A673 (cell line): ENCODE measurements around the gene FCAR. TPM values are rescaled to one million over a fixed set of nuclear protein-coding genes. Genes with fewer than 3 reads are reported as not detected.
"Not testable (repeated sequence)": the region's sequence is repeated elsewhere in the genome, so short reads cannot be mapped to it uniquely, and the experiment has no call there.

Source experiments
- BruUV-seq: library from RNA; stranded (reverse); fragments of 400-500 nt; replicated peaks from 2 replicates; lab custom pipeline; 2021; lab: Mats Ljungman, UMichigan
- CTCF ChIA-PET: fragments of 300-600 bp; sonication (Branson Sonifier 250); formaldehyde crosslinking; loops from one replicate; lab custom pipeline; 2022; ENCODE audit warnings: antibody characterized with exemption; lab: Charles Lee
- POLR2A ChIA-PET: fragments of 300-600 bp; sonication (Branson Sonifier 250); formaldehyde crosslinking; loops from one replicate; lab custom pipeline; 2022; ENCODE audit warnings: antibody characterized with exemption; ENCODE audit not compliant: low non-redundant PET; lab: Charles Lee
- DNase-seq: peaks from one replicate; pipeline ENCODE4 v3.0.0-alpha.2; 2015; ENCODE audit warnings: low spot score
- H3K27ac ChIP-seq: fragments of 200-600 bp; sonication (generic); 2 replicates; pipeline ENCODE4 v1.5.1; 2016; ENCODE audit warnings: mixed run types, low read depth, mild to moderate bottlenecking, mixed read lengths, antibody characterized with exemption, low read length; ENCODE audit not compliant: poor library complexity, severe bottlenecking
- H3K27me3 ChIP-seq: fragments of 200-600 bp; sonication (generic); replicated peaks from 2 replicates; pipeline ENCODE4 v1.6.1; 2017; ENCODE audit warnings: mixed run types, low read depth, mild to moderate bottlenecking, mixed read lengths, antibody characterized with exemption, low read length; ENCODE audit not compliant: insufficient read depth, poor library complexity
- H3K36me3 ChIP-seq: fragments of 200-600 bp; sonication (generic); 2 replicates; pipeline ENCODE4 v1.6.1; 2016; ENCODE audit warnings: mixed run types, mild to moderate bottlenecking, mixed read lengths, antibody characterized with exemption, low read length; ENCODE audit not compliant: insufficient read depth, poor library complexity, severe bottlenecking
- H3K4me1 ChIP-seq: fragments of 200-600 bp; sonication (generic); 2 replicates; pipeline ENCODE4 v1.6.1; 2017; ENCODE audit warnings: mixed run types, mild to moderate bottlenecking, mixed read lengths, antibody characterized with exemption, low read length; ENCODE audit not compliant: insufficient read depth, poor library complexity, severe bottlenecking
- H3K4me3 ChIP-seq: fragments of 200-600 bp; sonication (generic); 2 replicates; pipeline ENCODE4 v1.5.1; 2016; ENCODE audit warnings: low read depth, mixed run types, mild to moderate bottlenecking, mixed read lengths, low read length; ENCODE audit not compliant: poor library complexity, severe bottlenecking
- H3K9me3 ChIP-seq: fragments of 200-600 bp; sonication (generic); 2 replicates; pipeline ENCODE4 v1.6.1; 2016; ENCODE audit warnings: mixed run types, low read depth, mild to moderate bottlenecking, mixed read lengths, antibody characterized with exemption, low read length; ENCODE audit not compliant: poor library complexity, severe bottlenecking
- EZH2 ChIP-seq: fragments of 200-600 bp; sonication (generic); IDR thresholded peaks from 2 replicates; pipeline ENCODE4 v1.6.1; 2017; ENCODE audit warnings: borderline replicate concordance, low read depth, mild to moderate bottlenecking, mixed read lengths, antibody characterized with exemption, low read length; ENCODE audit not compliant: poor library complexity, severe bottlenecking
- intact Hi-C: fragments of 100-400 bp; cut with micrococcal nuclease; formaldehyde crosslinking; loops from one replicate; pipeline ENCODE4 v1.10.0; 2022; ENCODE audit not compliant: unreplicated experiment
- total RNA-seq: library from RNA; stranded (reverse); gene quantifications from 2 replicates; pipeline ENCODE4 v1.2.3, GENCODE V29; 2021
- TF ChIP-seq, protein P1 (sequence below): fragments of 300-800, 200-600 bp; sonication (generic); conservative IDR thresholded peaks from 2 replicates; pipeline ENCODE4 v1.5.1; 2017; ENCODE audit warnings: low read depth, mild to moderate bottlenecking, antibody characterized with exemption, low read length, moderate library complexity, mixed read lengths

The FCAR gene
- total RNA-seq, 1 experiment from 2014 or later = not detected

DNA sequence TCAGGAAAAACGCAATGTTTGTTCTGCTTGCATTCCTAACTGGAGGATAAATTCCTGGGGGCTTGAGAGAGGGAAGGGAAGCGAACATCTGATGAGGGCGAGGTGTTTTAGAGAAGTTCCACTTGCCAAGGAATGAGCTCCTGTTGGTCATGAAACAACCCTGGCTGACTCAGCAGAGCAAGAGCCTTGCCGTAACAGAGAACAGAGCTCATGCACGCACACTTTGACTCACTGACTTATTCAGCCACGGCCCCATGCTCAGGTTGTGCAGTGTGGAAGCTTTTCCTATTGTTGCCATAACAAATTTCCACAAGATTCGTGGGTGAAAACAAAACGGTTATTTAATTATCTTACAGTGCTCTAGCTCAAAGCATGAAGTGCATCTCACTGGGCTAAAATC, 30.9 kb upstream of the FCAR start:
- H3K27ac ChIP-seq, BruUV-seq, CTCF ChIA-PET, H3K36me3 ChIP-seq, DNase-seq, H3K9me3 ChIP-seq, POLR2A ChIA-PET, intact Hi-C loops, H3K4me1 ChIP-seq, H3K4me3 ChIP-seq: not testable (repeated sequence)
- H3K27me3 ChIP-seq = peaks cover 15% of the 10 kb centered on the region

GRCh38 chr19:54850061-54850640, 23.9 kb upstream of the FCAR start, which contains the start of gene KIR3DL2:
Gene KIR3DL2, plus strand, starts transcription at chr19:54850443. Its CDS starts 33 bp downstream, at chr19:54850476.
- intact Hi-C loops, H3K9me3 ChIP-seq, H3K27ac ChIP-seq, H3K4me3 ChIP-seq, H3K4me1 ChIP-seq, DNase-seq, POLR2A ChIA-PET, BruUV-seq, CTCF ChIA-PET, H3K36me3 ChIP-seq: not testable (repeated sequence)
- H3K27me3 ChIP-seq = peaks cover 15% of the 10 kb centered on the region

DNA sequence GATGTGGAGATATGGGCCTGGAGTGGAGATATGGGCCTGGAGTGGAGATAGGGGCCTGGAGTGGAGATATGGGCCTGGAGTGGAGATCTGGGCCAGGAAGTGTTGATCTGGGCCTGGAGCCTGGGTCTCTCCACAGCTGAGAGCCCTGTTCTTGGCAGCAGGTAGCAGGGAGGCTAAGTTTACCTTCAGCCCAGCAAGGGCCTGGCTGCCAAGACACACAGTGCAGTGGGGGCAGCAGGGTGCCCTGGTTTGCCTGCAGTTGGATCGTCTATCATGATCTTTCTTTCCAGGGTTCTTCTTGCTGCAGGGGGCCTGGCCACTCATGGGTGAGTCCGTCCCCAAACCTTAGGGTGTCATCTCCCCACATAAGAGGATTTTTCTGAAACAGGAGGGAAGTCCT, 23.1 kb upstream of the FCAR start:
- POLR2A ChIA-PET = no interaction called here
- BruUV-seq = no TSS peak
- DNase-seq = no peak
- H3K4me1 ChIP-seq = no peaks in the 10 kb centered on the region
- H3K9me3 ChIP-seq = no peaks in the 10 kb centered on the region
- H3K27ac ChIP-seq = no peak overlapping the region
- no peak overlapping the region for H3K4me3 ChIP-seq
- H3K36me3 ChIP-seq = no peaks in the 10 kb centered on the region
- TF ChIP-seq, protein P1, sequence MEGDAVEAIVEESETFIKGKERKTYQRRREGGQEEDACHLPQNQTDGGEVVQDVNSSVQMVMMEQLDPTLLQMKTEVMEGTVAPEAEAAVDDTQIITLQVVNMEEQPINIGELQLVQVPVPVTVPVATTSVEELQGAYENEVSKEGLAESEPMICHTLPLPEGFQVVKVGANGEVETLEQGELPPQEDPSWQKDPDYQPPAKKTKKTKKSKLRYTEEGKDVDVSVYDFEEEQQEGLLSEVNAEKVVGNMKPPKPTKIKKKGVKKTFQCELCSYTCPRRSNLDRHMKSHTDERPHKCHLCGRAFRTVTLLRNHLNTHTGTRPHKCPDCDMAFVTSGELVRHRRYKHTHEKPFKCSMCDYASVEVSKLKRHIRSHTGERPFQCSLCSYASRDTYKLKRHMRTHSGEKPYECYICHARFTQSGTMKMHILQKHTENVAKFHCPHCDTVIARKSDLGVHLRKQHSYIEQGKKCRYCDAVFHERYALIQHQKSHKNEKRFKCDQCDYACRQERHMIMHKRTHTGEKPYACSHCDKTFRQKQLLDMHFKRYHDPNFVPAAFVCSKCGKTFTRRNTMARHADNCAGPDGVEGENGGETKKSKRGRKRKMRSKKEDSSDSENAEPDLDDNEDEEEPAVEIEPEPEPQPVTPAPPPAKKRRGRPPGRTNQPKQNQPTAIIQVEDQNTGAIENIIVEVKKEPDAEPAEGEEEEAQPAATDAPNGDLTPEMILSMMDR = no peak
- TF ChIP-seq EZH2 = no peak
- CTCF ChIA-PET = no interaction called here
- intact Hi-C loops = no loop called here
- H3K27me3 ChIP-seq = peaks cover 15% of the 10 kb centered on the region

- Histone ChIP-seq H3K4me3 (no peak overlapping the region), H3K9me3 (no peaks in the 10 kb centered on the region), H3K27ac (no peak overlapping the region), H3K4me1 (no peaks in the 10 kb centered on the region), H3K27me3 (peaks cover 15% of the 10 kb centered on the region), H3K36me3 (no peaks in the 10 kb centered on the region)
- DNase-seq = no peak
- ChIA-PET CTCF (no interaction called here), POLR2A (no interaction called here)
- no peak for TF ChIP-seq EZH2
- TF ChIP-seq, protein P1 = no peak
- intact Hi-C loops = no loop called here
- BruUV-seq = no TSS peak
Measured at GRCh38 chr19:54851353-54851752, 22.7 kb upstream of the FCAR start.

DNA sequence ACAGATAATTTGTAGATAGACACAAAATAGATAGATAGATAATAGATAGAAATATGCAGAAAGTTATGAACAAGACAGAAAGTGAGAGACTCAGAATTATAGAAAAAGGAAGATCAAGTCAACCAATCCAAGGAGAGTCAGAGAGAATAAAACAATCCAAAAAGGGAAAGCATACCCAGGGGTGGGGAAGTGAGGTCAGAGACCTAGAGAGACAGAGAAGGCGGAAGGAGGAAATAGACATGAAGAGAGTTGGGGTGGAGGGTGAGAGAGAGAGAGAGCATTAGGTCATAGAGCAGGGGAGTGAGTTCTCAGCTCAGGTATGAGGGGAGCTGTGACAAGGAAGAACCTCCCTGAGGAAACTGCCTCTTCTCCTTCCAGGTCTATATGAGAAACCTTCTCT, 18.8 kb upstream of the FCAR start:
- H3K27ac ChIP-seq, H3K4me1 ChIP-seq, CTCF ChIA-PET, BruUV-seq, H3K27me3 ChIP-seq, H3K36me3 ChIP-seq, H3K9me3 ChIP-seq, intact Hi-C loops, H3K4me3 ChIP-seq, POLR2A ChIA-PET, DNase-seq: not testable (repeated sequence)

GRCh38 chr19:54858476-54858875, 15.6 kb upstream of the FCAR start:
- not testable (repeated sequence) for BruUV-seq

More at GRCh38 chr19:54858476-54858875, 15.6 kb upstream of the FCAR start:
- H3K27me3 ChIP-seq = peaks cover 11% of the 10 kb centered on the region
- DNase-seq, H3K4me1 ChIP-seq, H3K27ac ChIP-seq, H3K9me3 ChIP-seq, H3K36me3 ChIP-seq, H3K4me3 ChIP-seq, intact Hi-C loops, POLR2A ChIA-PET, CTCF ChIA-PET: not testable (repeated sequence)
